Stimulated activated CD8-positive, alpha-beta memory T cell treated with anti-CD3 and anti-CD28 coated beads, Interleukin-4, amount 100 ng/mL, for 24 hours (primary cell): ENCODE results near the gene PKD1.
"Not testable (repeated sequence)": the region's sequence is repeated elsewhere in the genome, so short reads cannot be mapped to it uniquely, and the experiment has no call there.

Experiments used
- DNase-seq: peaks from one replicate; pipeline ENCODE4 v3.0.0-alpha.2; 2020; ENCODE audit warnings: low read depth

The PKD1 gene

DNA sequence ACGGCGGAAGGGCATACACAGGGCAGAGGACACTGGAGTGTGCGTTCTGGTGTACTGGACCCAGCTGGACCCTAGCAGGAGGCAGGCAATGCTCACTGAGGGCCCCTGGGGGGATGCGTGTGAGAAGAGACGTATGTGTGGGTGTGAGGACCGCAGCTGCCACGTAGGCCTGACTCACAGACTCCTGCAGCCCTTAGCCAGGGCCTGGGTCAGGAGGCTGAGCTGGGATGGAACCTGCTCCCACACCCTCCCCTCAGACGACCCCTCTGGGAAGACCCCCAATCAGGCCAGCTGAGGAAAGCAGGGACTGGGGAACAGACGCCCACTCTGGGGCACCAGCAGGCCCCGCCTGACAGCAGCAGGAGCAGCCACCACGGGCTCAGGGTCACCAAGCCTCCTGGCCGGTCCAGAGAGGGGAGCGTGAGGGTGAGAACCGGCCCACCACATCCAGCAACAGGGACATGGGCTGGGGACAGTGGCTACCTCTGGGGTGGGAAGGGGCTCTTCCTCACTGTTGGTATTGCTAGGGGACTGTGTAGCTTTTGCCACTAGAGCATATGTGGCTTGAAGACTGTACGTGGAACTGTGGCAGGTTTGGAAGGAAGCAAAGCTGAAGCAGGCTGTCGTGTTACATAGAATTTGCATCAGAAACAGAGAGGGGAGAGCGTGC, 28.4 kb downstream of the PKD1 start:
- not testable (repeated sequence) for DNase-seq

DNA sequence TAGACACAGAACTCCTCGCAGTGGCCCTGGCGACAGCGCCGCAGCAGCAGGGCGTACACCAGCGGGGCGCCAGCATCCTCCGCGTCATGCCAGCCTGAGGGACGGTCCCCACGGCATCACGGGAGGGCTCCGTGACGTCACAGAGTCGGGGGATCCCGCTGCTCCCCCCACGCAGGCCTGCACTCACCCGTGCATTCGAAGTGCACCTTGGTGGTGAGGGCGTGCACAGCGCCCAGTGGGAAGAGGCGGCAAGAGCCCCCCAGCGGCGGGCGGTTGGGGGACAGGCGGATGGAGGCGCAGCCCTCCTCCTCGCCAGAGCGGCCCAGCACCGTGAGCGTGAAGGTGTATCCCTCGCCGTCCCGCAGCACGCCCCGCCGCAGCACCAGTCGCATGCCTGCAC, 29.5 kb downstream of the PKD1 start:
- DNase-seq: not testable (repeated sequence)

DNA sequence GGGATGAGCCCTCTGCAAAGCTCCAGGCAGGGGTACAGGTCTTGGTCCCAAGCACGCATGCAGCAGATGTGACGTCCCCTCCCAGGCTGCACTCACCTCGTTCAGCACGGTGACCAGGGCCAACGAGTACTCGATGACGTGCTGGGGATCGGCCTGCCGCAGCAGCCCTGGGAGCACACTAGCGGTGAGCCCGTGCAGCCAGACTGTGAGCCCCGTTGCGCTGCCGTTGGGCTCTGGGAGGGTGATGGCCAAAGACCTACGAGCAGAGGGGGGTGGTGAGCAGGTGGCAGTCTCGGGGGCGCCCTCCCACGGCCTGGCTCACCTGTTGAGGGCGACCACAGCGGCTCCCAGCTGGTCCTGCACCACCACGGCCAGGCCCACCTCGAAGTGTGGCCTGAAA, 29.9 kb downstream of the PKD1 start:
- DNase-seq: not testable (repeated sequence)

DNA sequence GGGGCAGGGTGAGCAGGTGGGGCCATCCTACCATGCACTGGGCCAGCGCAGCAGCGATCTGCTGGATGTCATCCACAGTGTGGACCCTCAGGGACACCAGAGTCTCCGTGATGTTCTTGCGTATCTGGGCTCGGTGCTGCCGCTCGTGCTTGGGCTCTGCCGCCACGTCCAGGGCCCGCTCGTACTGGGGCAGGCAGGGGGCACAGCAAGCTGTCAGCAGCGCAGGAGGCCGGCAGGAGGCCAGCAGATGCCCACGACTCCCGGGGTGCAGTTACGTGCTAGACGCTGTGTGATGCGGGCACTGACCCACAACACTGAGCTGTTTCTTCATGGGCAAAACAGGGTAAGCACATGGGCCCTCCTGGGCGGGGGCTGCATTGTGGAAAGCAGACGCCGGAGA, 30.4 kb downstream of the PKD1 start:
- not testable (repeated sequence) for DNase-seq

DNA sequence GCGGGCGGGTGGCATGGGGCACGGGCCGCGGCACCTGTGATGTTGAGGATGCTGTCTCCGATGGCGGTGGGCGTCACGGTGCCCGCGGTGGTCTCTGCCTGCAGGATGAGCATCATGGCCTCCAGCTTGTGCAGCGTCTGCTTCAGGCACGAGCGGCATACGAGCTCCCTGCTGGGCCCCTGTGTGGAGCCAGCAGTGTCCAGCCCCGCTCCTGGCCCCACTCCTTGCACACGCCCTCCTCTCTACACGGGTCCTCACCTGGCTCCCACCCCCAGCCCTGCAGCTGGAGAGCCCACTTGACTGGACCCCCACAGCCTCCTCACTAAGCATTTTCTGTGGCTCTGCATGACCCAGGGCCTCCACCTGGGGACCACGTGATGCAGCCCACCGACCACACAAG, 31.2 kb downstream of the PKD1 start:
- DNase-seq: not testable (repeated sequence)

DNA sequence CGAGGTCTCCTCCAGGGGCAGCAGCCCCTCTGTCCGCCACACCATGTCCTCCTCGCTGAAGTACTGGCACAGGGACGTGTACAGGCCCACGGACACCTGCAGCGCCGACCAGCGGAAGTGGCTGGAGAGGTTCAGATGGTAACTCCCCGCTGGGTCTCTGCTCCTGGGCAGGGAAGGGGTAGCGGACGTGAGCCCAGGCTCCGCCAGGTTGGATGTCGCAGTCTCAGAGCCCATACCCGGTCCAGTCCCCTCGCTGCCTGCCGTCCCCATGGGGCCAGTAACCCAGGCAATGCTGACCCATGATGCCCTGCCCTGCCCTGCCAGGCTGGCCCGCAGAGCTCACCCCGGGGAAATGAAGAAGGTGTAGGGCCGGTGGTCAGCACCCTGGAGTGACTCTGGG, 33.2 kb downstream of the PKD1 start:
- DNase-seq: no peak

DNA sequence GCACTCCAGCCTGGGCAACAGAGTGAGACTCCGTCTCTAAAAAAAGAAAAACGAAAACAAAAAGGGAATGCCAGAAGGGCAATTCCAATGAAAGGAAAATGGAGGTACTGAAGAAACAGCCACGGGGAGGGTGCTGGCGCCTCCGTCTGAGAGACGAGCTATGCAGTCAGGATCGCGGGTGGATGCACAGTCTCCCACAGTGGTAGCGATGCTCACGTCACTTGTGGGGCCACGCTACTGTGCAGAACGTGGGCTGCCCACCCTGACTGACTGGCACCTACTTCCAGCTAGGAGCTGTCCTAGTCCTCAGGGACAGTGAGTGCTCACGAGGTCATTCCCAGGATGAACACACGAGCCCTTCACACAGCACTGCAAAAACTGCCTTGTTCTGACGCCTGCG, 34.1 kb downstream of the PKD1 start:
- not testable (repeated sequence) for DNase-seq

DNA sequence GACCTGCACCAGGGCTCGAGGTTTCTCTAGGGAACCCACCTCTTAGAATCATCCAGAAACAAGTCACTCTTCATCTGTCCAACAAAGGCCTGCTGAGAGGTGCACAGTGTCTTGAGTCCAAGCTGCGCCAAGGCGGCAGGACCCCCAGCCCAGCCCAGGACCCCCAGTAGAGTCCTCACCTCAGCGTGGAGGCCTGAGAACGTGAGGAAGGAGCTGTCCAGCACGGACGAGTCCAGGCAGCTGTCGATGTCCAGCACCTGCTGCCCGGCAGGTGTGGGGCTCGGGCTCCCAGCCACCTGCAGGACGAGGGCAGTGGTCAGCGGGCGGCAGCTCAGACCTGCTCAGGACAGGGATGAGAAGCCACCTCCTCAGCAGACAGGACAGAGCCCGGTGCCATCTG, 38.0 kb downstream of the PKD1 start:
- DNase-seq: not testable (repeated sequence)

DNA sequence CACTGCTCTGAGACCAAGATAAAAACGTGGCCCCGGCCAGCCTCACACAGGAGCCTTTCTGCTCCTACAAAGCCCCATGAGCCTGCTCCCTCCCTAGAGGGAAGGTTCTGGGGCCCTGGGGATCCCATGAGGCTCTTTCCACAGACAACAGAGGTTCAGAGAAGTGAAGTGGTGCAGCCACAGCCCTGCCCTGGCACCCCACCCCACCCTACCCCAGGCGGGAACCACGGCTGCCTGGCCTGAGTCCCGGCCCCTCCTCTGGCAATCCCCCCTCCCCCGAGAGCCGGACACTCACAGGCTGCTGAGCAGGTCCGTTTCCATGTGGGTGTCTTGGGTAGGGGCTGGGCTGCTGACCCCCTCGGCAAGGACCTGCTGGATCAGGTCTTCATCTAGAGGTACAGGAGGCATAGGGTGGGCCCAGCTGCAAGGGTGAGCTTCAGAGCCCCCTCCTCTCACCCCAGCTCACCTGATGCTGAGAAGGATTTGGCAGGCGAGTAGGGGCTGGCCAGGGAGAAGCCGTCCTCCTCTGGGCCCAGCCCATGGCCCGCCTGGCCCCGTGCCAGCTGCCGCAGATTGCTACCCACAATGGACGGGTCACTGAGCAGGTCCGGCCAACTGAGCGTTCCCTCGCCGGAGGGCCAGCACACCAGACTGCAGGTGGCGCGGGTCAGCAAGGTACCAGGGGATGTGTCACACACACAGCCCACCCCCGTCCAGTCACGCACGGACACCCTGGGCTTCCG, 38.7 kb downstream of the PKD1 start:
- no peak for DNase-seq

DNA sequence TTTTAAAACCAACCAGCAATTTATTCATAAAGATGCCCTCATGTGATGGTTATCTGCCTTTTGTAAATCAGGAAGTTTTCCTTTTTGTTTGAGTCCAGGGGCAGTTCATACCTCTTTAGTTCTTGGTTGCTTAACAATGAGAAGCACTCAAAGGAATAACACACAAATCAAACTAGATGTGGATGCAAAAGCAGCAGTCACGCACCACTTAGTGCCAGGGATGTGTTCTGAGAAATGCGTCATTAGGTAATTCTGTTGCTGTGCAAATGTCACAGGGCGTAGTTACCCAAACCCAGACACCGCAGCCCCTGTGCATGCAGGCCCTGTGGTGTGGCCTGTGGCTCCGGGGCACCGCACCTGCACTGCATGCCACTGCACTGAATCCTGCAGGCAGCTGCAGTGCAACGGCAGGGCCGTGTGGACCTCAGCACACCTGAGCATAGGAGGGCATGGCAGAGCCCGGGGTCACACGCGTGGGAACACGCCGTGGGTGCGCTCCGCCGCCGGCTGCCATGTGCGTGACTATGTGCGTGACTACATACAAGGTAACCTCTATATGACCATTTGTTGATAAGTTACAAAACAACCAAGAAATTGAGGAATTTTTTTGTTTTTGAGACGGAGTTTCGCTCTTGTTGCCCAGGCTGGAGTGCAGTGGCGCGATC, 39.6 kb downstream of the PKD1 start:
- no peak for DNase-seq

DNA sequence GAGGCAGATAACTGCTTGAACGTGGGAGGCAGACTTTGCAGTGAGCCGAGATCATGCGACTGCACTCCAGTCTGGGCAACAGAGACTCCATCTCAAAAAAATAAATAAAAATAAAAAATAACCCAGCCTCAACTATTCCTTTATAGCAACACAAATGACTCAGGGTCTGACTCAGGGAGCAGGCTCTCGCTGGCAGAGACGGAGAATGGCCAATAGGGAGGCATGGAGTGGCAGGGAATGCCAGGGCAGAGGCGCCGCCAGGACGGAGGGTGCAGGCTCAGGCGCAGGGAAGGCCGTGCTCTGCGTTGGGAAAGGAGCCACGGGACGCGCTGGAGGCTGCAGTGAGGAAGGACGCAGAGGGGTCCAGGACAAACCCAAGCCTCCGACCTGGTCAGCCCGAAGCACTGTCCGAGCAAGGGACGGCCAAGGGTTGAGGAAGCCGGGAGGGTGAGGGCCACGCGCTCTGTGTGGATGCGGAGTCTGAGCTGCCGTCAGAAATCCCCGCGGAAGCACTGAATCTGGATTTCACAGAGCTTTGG, 40.3 kb downstream of the PKD1 start:
- no peak for DNase-seq

DNA sequence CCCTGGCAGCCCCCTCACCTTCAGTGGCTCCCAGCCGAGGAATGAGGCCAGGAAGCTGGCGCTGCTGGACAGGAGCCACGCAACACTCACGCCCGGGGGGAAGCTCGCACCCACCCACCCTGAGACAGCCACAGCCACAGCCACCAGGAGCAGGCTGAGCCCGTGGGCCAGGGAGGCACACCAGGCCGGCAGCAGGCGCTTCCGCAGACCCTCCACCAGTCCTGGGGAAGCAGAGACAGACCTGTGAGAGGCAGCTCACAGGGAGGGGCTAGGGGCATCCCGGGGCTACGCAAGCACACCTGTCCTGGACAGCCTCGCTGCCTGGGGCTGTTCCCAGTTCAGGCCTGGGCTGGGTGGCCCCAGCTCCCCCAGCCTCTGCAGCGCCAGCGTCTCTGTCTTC, 41.9 kb downstream of the PKD1 start:
- DNase-seq: no peak

DNA sequence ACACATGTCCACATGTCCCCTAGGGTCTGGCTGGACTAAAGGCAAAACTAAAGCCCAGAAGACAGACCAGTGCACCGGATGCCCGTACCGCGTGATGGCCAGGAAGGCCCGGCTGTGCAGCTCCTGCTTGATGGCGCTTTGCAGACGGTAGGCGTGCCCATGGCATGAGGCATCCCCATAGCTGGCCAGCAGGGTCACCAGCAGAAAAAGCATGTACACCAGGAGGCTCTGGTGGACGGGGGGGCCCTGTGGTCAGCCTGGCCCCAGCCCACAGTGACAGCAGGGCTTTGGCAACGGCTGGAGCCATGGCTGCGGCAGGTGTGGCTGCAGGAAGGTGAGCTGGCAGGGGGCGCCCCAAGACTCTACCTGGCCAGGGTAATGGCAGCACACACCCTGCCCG, 42.8 kb downstream of the PKD1 start:
- DNase-seq: no peak

DNA sequence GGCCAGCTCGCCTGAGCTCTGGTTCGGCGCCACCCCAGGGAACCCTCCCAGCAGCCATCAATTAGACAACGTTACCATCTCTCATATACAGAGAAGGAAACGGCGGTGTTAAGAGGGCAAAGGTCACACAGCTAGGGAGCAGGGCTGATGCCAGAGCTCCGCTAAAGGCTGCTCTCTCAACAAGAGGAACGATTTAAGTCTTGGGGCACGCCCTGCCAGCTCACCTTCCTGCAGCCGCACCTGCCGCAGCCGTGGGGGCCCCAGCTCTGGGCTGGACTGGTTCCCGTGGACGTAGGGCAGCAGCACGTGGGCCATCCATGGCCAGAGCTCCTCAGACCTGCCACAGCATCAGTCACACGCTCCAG, 43.5 kb downstream of the PKD1 start:
- DNase-seq: no peak

DNA sequence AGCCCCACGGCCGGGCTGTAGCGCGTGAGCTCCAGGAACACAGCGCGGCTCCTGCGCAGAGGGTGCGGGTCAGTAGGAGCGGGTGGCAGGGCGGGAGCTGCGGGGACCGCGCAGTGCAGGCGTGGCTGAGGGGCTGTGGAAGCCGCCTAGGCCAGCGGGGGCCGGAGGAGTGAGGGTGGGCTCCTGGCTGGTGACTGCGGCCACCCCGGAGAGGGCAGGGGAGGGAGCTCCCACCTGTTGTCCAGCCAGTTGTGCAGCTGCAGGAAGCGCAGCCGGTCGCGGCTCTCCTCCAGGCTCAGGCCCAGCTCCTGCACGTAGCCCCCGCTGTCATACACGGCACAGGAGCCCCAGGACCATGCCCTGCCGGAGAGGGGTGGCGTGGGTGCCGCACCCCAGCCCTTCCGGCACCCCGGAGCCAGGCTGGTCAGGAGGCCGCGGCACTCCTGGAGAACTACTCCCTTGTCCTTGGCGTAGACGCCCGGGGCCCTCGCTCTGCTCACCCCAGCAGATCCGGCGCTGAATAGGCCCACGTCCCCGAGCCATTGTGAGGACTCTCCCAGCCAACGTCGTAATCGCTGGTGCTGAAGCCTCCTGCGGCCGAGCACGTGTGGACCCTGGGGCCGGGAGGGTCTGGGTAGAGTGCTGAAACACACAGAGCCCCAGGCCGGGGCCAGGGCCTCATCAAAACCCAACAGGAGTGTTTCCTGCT, 44.0 kb downstream of the PKD1 start:
- no peak for DNase-seq

DNA sequence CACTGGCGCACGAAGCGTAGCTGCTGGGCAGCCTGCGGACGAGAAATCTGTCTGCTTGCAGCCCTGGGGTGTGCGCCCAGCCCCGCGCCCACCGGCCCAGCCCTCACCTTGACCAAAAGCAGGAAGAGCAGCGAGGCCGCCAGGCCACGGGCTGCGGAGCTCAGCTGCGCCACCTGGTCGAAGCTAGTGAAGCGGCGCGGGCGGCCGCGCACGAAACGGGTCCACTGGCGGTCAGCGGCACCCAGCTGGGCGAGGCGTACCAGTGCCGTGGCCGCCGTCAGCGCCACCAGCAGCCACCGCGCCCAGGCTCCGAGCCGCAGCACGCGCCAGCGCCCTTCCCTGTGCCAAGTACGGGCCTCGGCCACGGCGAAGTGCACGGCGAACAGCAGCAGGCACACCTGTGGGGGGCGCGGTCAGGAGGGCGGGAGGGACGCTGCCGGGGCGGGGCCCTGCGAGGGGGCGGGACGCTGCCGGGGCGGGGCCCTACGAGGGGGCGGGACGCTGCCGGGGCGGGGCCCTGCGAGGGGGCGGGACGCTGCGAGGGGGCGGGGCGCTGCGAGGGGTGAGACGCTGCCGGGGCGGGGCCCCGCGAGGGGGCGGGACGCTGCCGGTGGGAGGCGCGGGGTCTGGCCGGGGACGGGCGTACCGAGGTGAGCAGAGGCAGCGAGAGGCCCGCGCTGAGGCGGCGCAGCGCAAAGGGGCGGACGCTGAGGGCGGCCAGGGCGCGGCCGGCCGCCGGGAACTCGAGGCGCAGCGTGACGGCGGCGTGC, 44.7 kb downstream of the PKD1 start:
- no peak for DNase-seq

DNA sequence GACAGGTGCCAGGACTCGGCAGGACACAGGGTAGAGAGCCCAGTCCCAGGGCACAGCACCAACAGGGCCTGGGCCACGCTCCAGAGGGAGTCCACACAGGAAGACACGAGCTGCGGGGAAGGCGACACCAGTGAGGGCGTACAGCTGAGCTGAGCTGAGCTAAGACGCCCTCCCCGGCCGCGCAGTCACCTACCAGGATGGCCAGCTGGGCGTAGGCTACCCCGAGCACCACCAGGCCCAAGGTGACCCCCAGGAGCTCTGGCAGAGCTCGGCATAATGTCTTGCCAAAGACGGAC, 45.3 kb downstream of the PKD1 start:
- DNase-seq: no peak

DNA sequence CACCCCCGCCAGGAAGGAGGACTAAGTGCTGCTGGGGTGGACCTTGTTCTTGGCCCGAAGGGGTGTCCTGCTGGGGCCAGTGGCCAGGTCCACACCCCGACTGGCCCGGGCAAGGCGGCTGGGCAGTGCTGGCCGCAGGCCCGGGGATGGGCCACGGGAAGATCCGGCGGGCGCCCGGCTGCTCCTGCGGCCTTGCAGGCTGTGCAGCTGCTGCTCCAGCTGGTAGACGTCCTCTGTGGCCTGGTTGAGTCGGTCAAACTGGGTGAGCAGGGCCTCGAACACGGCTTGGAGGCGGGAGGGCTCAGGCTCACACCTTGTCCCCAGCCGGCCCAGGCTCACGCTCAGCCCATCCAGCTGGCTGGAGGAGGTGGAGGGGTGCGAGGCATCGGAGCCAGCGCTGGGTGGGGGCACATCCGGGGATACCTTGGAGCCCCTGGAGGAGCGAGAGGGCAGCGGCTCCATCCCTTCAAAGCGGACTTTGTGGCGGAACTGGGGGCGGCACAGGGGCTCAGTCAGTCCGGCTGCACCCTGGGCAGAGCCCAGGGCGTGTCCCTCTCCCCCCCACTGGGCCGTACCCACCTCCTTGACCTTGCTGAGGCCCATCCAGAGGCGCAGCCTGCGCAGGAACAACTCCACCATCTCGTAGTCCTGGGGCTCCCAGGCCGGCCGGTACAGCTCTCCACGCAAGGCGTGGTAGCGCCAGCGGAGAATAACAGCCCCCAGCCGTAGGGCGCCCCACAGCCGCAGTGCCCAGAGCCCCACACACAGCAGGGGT, 45.8 kb downstream of the PKD1 start:
- DNase-seq: no peak

DNA sequence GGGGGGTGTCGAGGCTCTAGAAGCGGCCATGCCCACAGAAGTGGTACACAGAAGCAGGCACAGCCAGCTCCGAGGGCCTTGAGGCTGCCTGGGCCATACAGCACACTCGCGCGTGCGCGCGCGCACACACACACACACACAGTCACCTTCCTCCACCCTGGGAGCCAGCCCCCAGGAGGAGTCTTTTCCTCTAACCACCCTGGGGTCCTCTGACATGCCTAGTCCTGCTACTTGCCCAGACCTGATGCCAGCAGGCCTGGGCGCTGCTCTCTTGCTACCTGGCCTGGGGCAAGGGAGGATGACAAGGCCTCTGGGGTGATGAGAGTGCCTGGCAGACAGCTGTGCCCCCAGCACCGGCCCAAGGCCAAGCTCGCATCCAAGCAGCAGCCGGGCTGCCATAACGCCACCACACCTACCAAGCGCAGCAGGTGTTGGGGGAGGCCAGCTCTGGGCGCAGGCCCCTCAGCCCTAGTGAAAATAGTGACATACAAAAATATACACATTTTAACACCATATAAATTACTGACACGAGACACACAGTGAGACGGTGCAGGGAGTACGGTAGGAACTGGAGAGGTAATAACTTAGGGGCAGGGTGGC, 46.8 kb downstream of the PKD1 start:
- DNase-seq: no peak

DNA sequence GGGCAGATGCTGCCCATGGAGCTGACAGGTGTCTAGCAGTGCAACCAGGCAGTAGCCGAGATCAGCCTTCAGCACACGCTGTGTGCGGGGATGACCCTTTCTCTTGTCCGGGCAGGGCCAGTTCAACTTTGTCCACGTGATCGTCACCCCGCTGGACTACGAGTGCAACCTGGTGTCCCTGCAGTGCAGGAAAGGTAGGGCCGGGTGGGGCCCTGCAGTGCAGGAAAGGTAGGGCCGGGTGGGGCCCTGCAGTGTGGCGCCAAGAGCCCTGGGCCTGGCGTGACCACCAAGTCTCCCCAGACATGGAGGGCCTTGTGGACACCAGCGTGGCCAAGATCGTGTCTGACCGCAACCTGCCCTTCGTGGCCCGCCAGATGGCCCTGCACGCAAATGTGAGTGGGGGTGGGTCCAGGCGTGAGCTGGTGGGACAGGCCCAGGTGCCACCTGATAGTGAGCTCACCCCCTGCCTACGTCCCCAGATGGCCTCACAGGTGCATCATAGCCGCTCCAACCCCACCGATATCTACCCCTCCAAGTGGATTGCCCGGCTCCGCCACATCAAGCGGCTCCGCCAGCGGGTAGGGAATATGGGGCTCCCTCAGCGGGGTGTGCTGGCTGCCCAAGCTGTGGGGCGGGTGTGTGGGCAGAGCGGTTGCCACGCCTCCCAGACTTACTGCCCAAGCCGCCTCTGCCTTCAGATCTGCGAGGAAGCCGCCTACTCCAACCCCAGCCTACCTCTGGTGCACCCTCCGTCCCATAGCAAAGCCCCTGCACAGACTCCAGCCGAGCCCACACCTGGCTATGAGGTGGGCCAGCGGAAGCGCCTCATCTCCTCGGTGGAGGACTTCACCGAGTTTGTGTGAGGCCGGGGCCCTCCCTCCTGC, 47.7 kb downstream of the PKD1 start:
- no peak for DNase-seq
